ENCODE measurements around the gene CYBC1. TPM values are rescaled to one million over a fixed set of nuclear protein-coding genes. Genes with fewer than 3 reads are reported as not detected.
A peak's percentile ranks its signal among the peaks of the same experiment; 100 is the strongest.

CYBC1 gene
- total and polyA plus RNA-seq, 2 of the 4 experiments (the other 2 are of a cell fraction) = 75.1 to 76.7 TPM

GRCh38 chr17:82490512-82491195 lies 40.1 kb upstream of the CYBC1 start:
- WGBS, 2 experiments (ENCODE audit: extremely low coverage in 2 of 2, insufficient read length in 1 of 2) = 95% methylated on average over 16 of the region's 25 CpGs; no CpG with 5 or more reads in 1 of the 2 experiments
- peak overlapping the region; percentile 60 for H2AFZ ChIP-seq (replicated peaks; ENCODE audit: low read length, poor library complexity)
- peak overlapping the region; percentile 9 for H2AK9ac ChIP-seq (replicated peaks; ENCODE audit: low read depth, low read length, poor library complexity)
- H3K36me3 ChIP-seq (ENCODE audit: control insufficient read depth, insufficient read depth, low read length) = peaks cover 25% of the 10 kb centered on the region
- DNase-seq (no peak), ATAC-seq (ENCODE audit: low read depth) (no peak)
- H3K9me3 ChIP-seq (ENCODE audit: control insufficient read depth, insufficient read depth, low read length) = no peaks in the 10 kb centered on the region
- in situ Hi-C loops (cut with MboI; ENCODE audit: low sequenced_read_pairs) = no loop called here
- H2BK120ac ChIP-seq (ENCODE audit: low read depth, low read length) = no peak overlapping the region
- no peak overlapping the region for H2BK5ac ChIP-seq (ENCODE audit: low read depth, low read length, poor library complexity, severe bottlenecking)
- CTCF ChIA-PET = no interaction called here
- H4K91ac ChIP-seq (ENCODE audit: insufficient read depth, low read depth, low read length) = no peak overlapping the region
- H3K9ac ChIP-seq (ENCODE audit: low read depth, low read length) = no peak overlapping the region
- H3K4me3 ChIP-seq (ENCODE audit: insufficient read depth, low read depth, low read length) = no peak overlapping the region
- no peak overlapping the region for H3K14ac ChIP-seq (replicated peaks; ENCODE audit: low read depth, low read length)
- dilution Hi-C loops (cut with HindIII; ENCODE audit: low sequenced_read_pairs, unreplicated experiment) = no loop called here
- no peak overlapping the region for H3K23ac ChIP-seq (ENCODE audit: low read depth, low read length)
- no peak overlapping the region; the same call in 1 of the 2 replicates for H2AK5ac ChIP-seq (ENCODE audit: low read depth, low read length)
- TF ChIP-seq USF2 (IDR thresholded peaks at IDR 0.05; ENCODE audit: low read depth, low read length) = no peak
- TF ChIP-seq ELK1 (IDR thresholded peaks at IDR 0.05; ENCODE audit: borderline replicate concordance, low read depth, low read length) = no peak
- TF ChIP-seq RAD21 (IDR thresholded peaks at IDR 0.05; ENCODE audit: low read length) = no peak
- no peak for TF ChIP-seq SMC3 (IDR thresholded peaks at IDR 0.05; ENCODE audit: low read depth, low read length)
- TF ChIP-seq RFX5 (IDR thresholded peaks at IDR 0.05; ENCODE audit: low read depth, low read length) = no peak
- TF ChIP-seq CHD1 (IDR thresholded peaks at IDR 0.05; ENCODE audit: low read depth, low read length) = no peak
- no peak for TF ChIP-seq CTCF (conservative IDR thresholded peaks at IDR 0.05; ENCODE audit: low read depth, low read length)
- TF ChIP-seq BHLHE40 (IDR thresholded peaks at IDR 0.05; ENCODE audit: low read depth, low read length) = no peak
- no peak for TF ChIP-seq MAZ (IDR thresholded peaks at IDR 0.05; ENCODE audit: borderline replicate concordance, low read depth, low read length)
- TF ChIP-seq CEBPB (IDR thresholded peaks at IDR 0.05; ENCODE audit: low read depth, low read length) = no peak
- TF ChIP-seq POLR2A (IDR thresholded peaks at IDR 0.05; ENCODE audit: low read depth, low read length) = no peak
- TF ChIP-seq FOS (IDR thresholded peaks at IDR 0.05; ENCODE audit: low read depth, low read length) = no peak
- H4K5ac ChIP-seq (ENCODE audit: low read depth, low read length) = no peak overlapping the region
- H4K8ac ChIP-seq (ENCODE audit: low read depth in 2 of 2, low read length in 2 of 2) = no peak overlapping the region
- H3K56ac ChIP-seq (ENCODE audit: extremely low read depth, insufficient read depth, low read length) = no peak overlapping the region
- POLR2A ChIA-PET (ENCODE audit: unreplicated experiment) = no interaction called here
- peaks cover 12% of the 10 kb centered on the region; the same call in 1 of the 2 replicates for H4K20me1 ChIP-seq (ENCODE audit: insufficient read depth, low read length)
- no peak overlapping the region for H3K4me2 ChIP-seq (ENCODE audit: low read depth, low read length)
- no peak overlapping the region for H2BK15ac ChIP-seq (ENCODE audit: low read depth, low read length)
- H2BK20ac ChIP-seq (ENCODE audit: low read depth, low read length) = no peak overlapping the region
- H3K4me1 ChIP-seq (ENCODE audit: control insufficient read depth, insufficient read depth, low read length) = peaks cover 11% of the 10 kb centered on the region
- H3K18ac ChIP-seq (ENCODE audit: low read depth, low read length) = no peak overlapping the region
- BruUV-seq (replicated peaks) = no TSS peak
- H3K4ac ChIP-seq (ENCODE audit: low read depth, low read length) = no peak overlapping the region
- H3K27ac ChIP-seq (ENCODE audit: insufficient read depth, low read length) = no peak overlapping the region
- peaks cover 0 to 5% of the 10 kb centered on the region in 2 experiments; a peak in 1 of 4 replicates for H3K79me1 ChIP-seq (ENCODE audit: low read depth in 1 of 2, low read length in 2 of 2)
- intact Hi-C loops (cut with micrococcal nuclease) = loop anchor here (5.0 kb wide), 1 partner anchor 62 kb away; no protein-coding TSS in a partner anchor
- H3K9me1 ChIP-seq (ENCODE audit: insufficient read depth, low read length) = peaks cover 8% of the 10 kb centered on the region
- no peaks in the 10 kb centered on the region for H3K27me3 ChIP-seq (ENCODE audit: control insufficient read depth, insufficient read depth, low read length)

Measured in IMR-90 (cell line).